Measurements from ENCODE around the gene GEN1. TPM values are rescaled to one million over a fixed set of nuclear protein-coding genes. Genes with fewer than 3 reads are reported as not detected.

GEN1 gene
- total and polyA plus RNA-seq, 2 of the 13 experiments (the other 11 are each of a cell fraction or from before 2014, with no cell fraction given): 9.9 to 27.1 TPM

GRCh38 chr2:17791121-17791816, 37.3 kb downstream of the GEN1 start:
- no peaks in the 10 kb centered on the region for H3K36me3 ChIP-seq (replicated peaks in 1 of 2; ENCODE audit: control insufficient read depth in 1 of 2, insufficient read depth in 2 of 2, low read length in 2 of 2)
- H3K4me1 ChIP-seq (ENCODE audit: insufficient read depth, low read length): no peaks in the 10 kb centered on the region
- H3K27me3 ChIP-seq (ENCODE audit: control insufficient read depth in 1 of 2, insufficient read depth in 2 of 2, low read length in 2 of 2): peaks cover 2 to 6% of the 10 kb centered on the region in 2 experiments; a peak in 4 of 5 replicates
- no peak overlapping the region for H3K4me3 ChIP-seq (replicated peaks in 1 of 3; ENCODE audit: insufficient read depth in 1 of 3, low read depth in 2 of 3, low read length in 3 of 3)
- ChIA-PET CTCF (ENCODE audit: low intra/inter-chr PET ratio, low total read pairs) (no interaction called here), POLR2A (interaction anchor here (1.3 kb wide), 1 partner anchor 10 kb away, joined by 4 read pairs; no protein-coding TSS in a partner anchor)
- no peak overlapping the region for H3K4me2 ChIP-seq (ENCODE audit: low read depth, low read length)
- BruUV-seq (replicated peaks): no TSS peak
- no peaks in the 10 kb centered on the region for H3K9me3 ChIP-seq (ENCODE audit: low read length)
- H3K9ac ChIP-seq (ENCODE audit: insufficient read depth, low read depth, low read length): no peak overlapping the region
- no peak for FAIRE-seq
- WGBS (ENCODE audit: low lambda C conversion rate): 34% methylated on average over 5 of the region's 5 CpGs
- TF ChIP-seq HOXA9 (CRISPR knock-in tag; IDR thresholded peaks at IDR 0.05; ENCODE audit: borderline replicate concordance) (no peak), MAFK (conservative IDR thresholded peaks at IDR 0.05 in 1 of 2, IDR thresholded peaks at IDR 0.05 in 1 of 2; ENCODE audit: low read length in 2 of 2) (peak; percentile 32 to 57; a peak in 2 of 4 replicates)
- H3K27ac ChIP-seq (ENCODE audit: extremely low read length, insufficient read depth, low read length): no peak overlapping the region
- in situ Hi-C loops (cut with HindIII; ENCODE audit: extremely low pct_ligation_motif_present, low pct_unique_long_range_greater_than_20kb): no loop called here
- H3K79me2 ChIP-seq (ENCODE audit: insufficient read depth, low read length): no peaks in the 10 kb centered on the region
- DNase-seq (ENCODE audit: low spot score): no peak
- H2AFZ ChIP-seq (ENCODE audit: low read length): no peak overlapping the region
- no peak; the same call in 2 of the 3 replicates for ATAC-seq
- intact Hi-C loops (cut with micrococcal nuclease; ENCODE audit: unreplicated experiment): no loop called here
- no peaks in the 10 kb centered on the region for H4K20me1 ChIP-seq (ENCODE audit: insufficient read depth, low read length)

- no peak for TF ChIP-seq BATF2 (CRISPR knock-in tag; IDR thresholded peaks at IDR 0.05)
- TF ChIP-seq ISL2 (CRISPR knock-in tag; IDR thresholded peaks at IDR 0.05): no peak
- ChIA-PET CTCF (ENCODE audit: low intra/inter-chr PET ratio, low total read pairs) (no interaction called here), POLR2A (interaction anchor here (1.3 kb wide), 1 partner anchor 11 kb away, joined by 4 read pairs; no protein-coding TSS in a partner anchor)
- Histone ChIP-seq H3K4me3 (replicated peaks in 1 of 3; ENCODE audit: insufficient read depth in 1 of 3, low read depth in 2 of 3, low read length in 3 of 3) (no peak overlapping the region), H3K4me2 (ENCODE audit: low read depth, low read length) (no peak overlapping the region), H2AFZ (ENCODE audit: low read length) (no peak overlapping the region), H3K9me3 (ENCODE audit: low read length) (no peaks in the 10 kb centered on the region), H3K79me2 (ENCODE audit: insufficient read depth, low read length) (no peaks in the 10 kb centered on the region), H3K4me1 (ENCODE audit: insufficient read depth, low read length) (no peaks in the 10 kb centered on the region), H3K9ac (ENCODE audit: insufficient read depth, low read depth, low read length) (no peak overlapping the region), H3K36me3 (replicated peaks in 1 of 2; ENCODE audit: control insufficient read depth in 1 of 2, insufficient read depth in 2 of 2, low read length in 2 of 2) (no peaks in the 10 kb centered on the region), H3K27me3 (ENCODE audit: control insufficient read depth in 1 of 2, insufficient read depth in 2 of 2, low read length in 2 of 2) (peaks cover 2 to 6% of the 10 kb centered on the region in 2 experiments; a peak in 4 of 5 replicates), H3K27ac (ENCODE audit: extremely low read length, insufficient read depth, low read length) (no peak overlapping the region), H4K20me1 (ENCODE audit: insufficient read depth, low read length) (no peaks in the 10 kb centered on the region)
- FAIRE-seq (no peak), DNase-seq (ENCODE audit: low spot score) (no peak), ATAC-seq (no peak)
- no TSS peak for BruUV-seq (replicated peaks)
- in situ Hi-C loops (cut with HindIII; ENCODE audit: extremely low pct_ligation_motif_present, low pct_unique_long_range_greater_than_20kb): no loop called here
- WGBS (ENCODE audit: low lambda C conversion rate): 42% methylated on average over 2 of the region's 2 CpGs
- intact Hi-C loops (cut with micrococcal nuclease; ENCODE audit: unreplicated experiment): no loop called here
Measured at GRCh38 chr2:17791817-17792130, 37.8 kb downstream of the GEN1 start.

Measured in HepG2 (cell line).